HCT116 (cell line): ENCODE results near the gene HESX1. TPM values are rescaled to one million over a fixed set of nuclear protein-coding genes. Genes with fewer than 3 reads are reported as not detected.

Experiments
- ATAC-seq: fragments of 200-7000 bp; cut with Tn5 transposase; 2 replicates; pipeline ENCODE4 v1.9.1; 2020; ENCODE audit warnings: mild to moderate bottlenecking, moderate library complexity
- BruUV-seq: library from RNA; stranded (reverse); fragments of 400-500 nt; replicated peaks from 2 replicates; lab custom pipeline; 2021; lab: Mats Ljungman, UMichigan
- CTCF ChIA-PET: fragments of 300-600 bp; sonication (Branson Sonifier 250); formaldehyde crosslinking; loops from one replicate; lab custom pipeline; 2021; ENCODE audit warnings: antibody characterized with exemption; lab: Charles Lee
- POLR2A ChIA-PET: fragments of 300-600, 350-600 bp; sonication (Branson Sonifier 250); formaldehyde crosslinking; loops from one replicate; lab custom pipeline; 2021; ENCODE audit warnings: antibody characterized with exemption; lab: Charles Lee
- RAD21 ChIA-PET, 2 experiments: fragments of 300-600 bp; sonication (Branson Sonifier 250); formaldehyde crosslinking; loops; one replicate each; lab custom pipeline; 2023; ENCODE audit warnings: low total read pairs in 2 of 2; ENCODE audit not compliant: uncharacterized antibody in 2 of 2, unreplicated experiment in 2 of 2, low non-redundant PET in 1 of 2; lab: Charles Lee
- DNase-seq: peaks from one replicate; pipeline ENCODE4 v3.0.0-alpha.2; 2010; ENCODE audit warnings: low read depth, low spot score
- H2AFZ ChIP-seq: fragments of 200-600 bp; shearing (Covaris generic), sonication (generic); 2 replicates; pipeline ENCODE4 v1.6.1; 2017; ENCODE audit warnings: low read depth, mixed run types, mixed read lengths, antibody characterized with exemption, low read length; ENCODE audit not compliant: poor library complexity, severe bottlenecking
- H3K27ac ChIP-seq: 2 replicates; pipeline ENCODE4 v1.5.1; 2012; ENCODE audit warnings: low read depth, low read length
- H3K27me3 ChIP-seq: fragments of 200-600 bp; sonication (generic); 2 replicates; pipeline ENCODE4 v1.6.1; 2016; ENCODE audit warnings: mixed run types, low read length, mixed read lengths; ENCODE audit not compliant: insufficient read depth
- H3K36me3 ChIP-seq, 2 experiments: fragments of 200-500 bp in 1 of 2; fragments of 200-600 bp in 1 of 2; sonication (Bioruptor generic) in 1 of 2; sonication (generic) in 1 of 2; 2 replicates each; pipeline versions ENCODE4 v1.5.1 to v1.6.1; 2014 to 2016; ENCODE audit warnings: low read length in 2 of 2, inconsistent platforms in 1 of 2, mixed read lengths in 1 of 2, mixed run types in 1 of 2; ENCODE audit not compliant: insufficient read depth in 2 of 2, control insufficient read depth in 1 of 2
- H3K4me1 ChIP-seq, 2 experiments: fragments of 200-600 bp in 1 of 2; sonication (generic) in 1 of 2; 2 replicates each; pipeline versions ENCODE4 v1.5.1 to v1.6.1; 2012 to 2017; ENCODE audit warnings: low read length in 2 of 2, inconsistent platforms in 1 of 2, mild to moderate bottlenecking in 1 of 2, mixed read lengths in 1 of 2, mixed run types in 1 of 2, moderate library complexity in 1 of 2; ENCODE audit not compliant: insufficient read depth in 2 of 2, control insufficient read depth in 1 of 2
- H3K4me2 ChIP-seq: fragments of 200-600 bp; sonication (generic); 2 replicates; pipeline ENCODE4 v1.6.1; 2017; ENCODE audit warnings: mixed run types, low read length, mixed read lengths
- H3K4me3 ChIP-seq, 2 experiments: fragments of 200-600 bp in 1 of 2; sonication (generic) in 1 of 2; replicated peaks in 1 of 2; 2 replicates each; pipeline ENCODE4 v1.5.1; 2011 to 2016; ENCODE audit warnings: low read length in 2 of 2, control low read depth in 1 of 2, low read depth in 1 of 2, mild to moderate bottlenecking in 1 of 2, mixed read lengths in 1 of 2, mixed run types in 1 of 2
- H3K79me2 ChIP-seq: fragments of 200-600 bp; sonication (generic); 2 replicates; pipeline ENCODE4 v1.6.1; 2017; ENCODE audit warnings: mild to moderate bottlenecking, mixed run types, low read length, moderate library complexity, mixed read lengths; ENCODE audit not compliant: insufficient read depth
- H3K9ac ChIP-seq: fragments of 200-600 bp; sonication (generic); 2 replicates; pipeline ENCODE4 v1.6.1; 2016; ENCODE audit warnings: low read length, mixed read lengths
- H3K9me2 ChIP-seq: fragments of 200-600 bp; sonication (generic), shearing (Covaris generic); 2 replicates; pipeline ENCODE4 v1.6.1; 2017; ENCODE audit warnings: mixed run types, mild to moderate bottlenecking, moderate library complexity; ENCODE audit not compliant: insufficient read depth
- H3K9me3 ChIP-seq, 2 experiments: fragments of 200-500 bp in 1 of 2; fragments of 200-600 bp in 1 of 2; sonication (Bioruptor generic) in 1 of 2; sonication (generic) in 1 of 2; 2 replicates each; pipeline ENCODE4 v1.6.1; 2014 to 2017; ENCODE audit warnings: low read length in 2 of 2, mixed read lengths in 2 of 2, inconsistent platforms in 1 of 2, low read depth in 1 of 2, mild to moderate bottlenecking in 1 of 2, mixed run types in 1 of 2, moderate library complexity in 1 of 2; ENCODE audit not compliant: control insufficient read depth in 1 of 2, insufficient read depth in 1 of 2
- H4K20me1 ChIP-seq: fragments of 200-600 bp; sonication (generic), shearing (Covaris generic); 2 replicates; pipeline ENCODE4 v1.6.1; 2017; ENCODE audit warnings: mixed run types, mild to moderate bottlenecking, moderate library complexity; ENCODE audit not compliant: insufficient read depth
- ATF3 ChIP-seq: IDR thresholded peaks from 2 replicates; pipeline ENCODE4 v1.6.1; 2012
- CBX3 ChIP-seq: IDR thresholded peaks from 2 replicates; pipeline ENCODE4 v1.6.1; 2012; ENCODE audit warnings: low read depth
- CEBPB ChIP-seq: IDR thresholded peaks from 2 replicates; pipeline ENCODE4 v1.6.1; 2012; ENCODE audit warnings: low read depth
- CTCF ChIP-seq, 3 experiments: fragments of 200-600 bp in 1 of 3; sonication (generic) in 1 of 3; IDR thresholded peaks in 2 of 3; conservative IDR thresholded peaks in 1 of 3; 2 replicates each; pipeline ENCODE4 v1.5.1; 2012 to 2017; ENCODE audit warnings: low read depth in 2 of 3, low read length in 2 of 3, antibody characterized with exemption in 1 of 3, borderline replicate concordance in 1 of 3, control low read depth in 1 of 3, mild to moderate bottlenecking in 1 of 3, mixed read lengths in 1 of 3, mixed run types in 1 of 3, moderate library complexity in 1 of 3; ENCODE audit not compliant: insufficient read depth in 1 of 3
- ELF1 ChIP-seq: IDR thresholded peaks from 2 replicates; pipeline ENCODE4 v1.6.1; 2012; ENCODE audit warnings: low read depth, borderline replicate concordance
- EZH2 ChIP-seq: fragments of 200-600 bp; sonication (generic); IDR thresholded peaks from 2 replicates; pipeline ENCODE4 v1.6.1; 2017; ENCODE audit warnings: antibody characterized with exemption, mixed run types
- EZH2phosphoT487 ChIP-seq: fragments of 200-600 bp; IDR thresholded peaks from 2 replicates; pipeline ENCODE4 v1.6.1; 2018; ENCODE audit warnings: antibody characterized with exemption, borderline replicate concordance
- JUND ChIP-seq: IDR thresholded peaks from 2 replicates; pipeline ENCODE4 v1.6.1; 2012
- POLR2A ChIP-seq: IDR thresholded peaks from 2 replicates; pipeline ENCODE4 v1.7.0; 2011; ENCODE audit warnings: borderline replicate concordance; ENCODE audit not compliant: insufficient read depth, insufficient read length; ENCODE audit errors: extremely low read depth
- POLR2AphosphoS5 ChIP-seq: IDR thresholded peaks from 2 replicates; pipeline ENCODE4 v1.6.1; 2011; ENCODE audit warnings: mild to moderate bottlenecking, low read depth, low read length, moderate library complexity
- RAD21 ChIP-seq: IDR thresholded peaks from 2 replicates; pipeline ENCODE4 v1.6.1; 2012; ENCODE audit warnings: low read depth, mild to moderate bottlenecking
- REST ChIP-seq: IDR thresholded peaks from 2 replicates; pipeline ENCODE4 v1.6.1; 2012; ENCODE audit warnings: low read depth
- SIN3A ChIP-seq: IDR thresholded peaks from 2 replicates; pipeline ENCODE4 v1.6.1; 2012; ENCODE audit warnings: low read depth
- SP1 ChIP-seq: IDR thresholded peaks from 2 replicates; pipeline ENCODE4 v1.6.1; 2012; ENCODE audit warnings: low read depth
- SRF ChIP-seq: IDR thresholded peaks from 2 replicates; pipeline ENCODE4 v1.6.1; 2012; ENCODE audit warnings: low read depth
- TCF7L2 ChIP-seq: IDR thresholded peaks from 2 replicates; pipeline ENCODE4 v1.7.0; 2011; ENCODE audit warnings: borderline replicate concordance, inconsistent platforms; ENCODE audit not compliant: insufficient read depth, insufficient read length; ENCODE audit errors: extremely low read depth
- YY1 ChIP-seq: IDR thresholded peaks from 2 replicates; pipeline ENCODE4 v1.6.1; 2011; ENCODE audit warnings: low read length, low read depth, moderate library complexity, mild to moderate bottlenecking; ENCODE audit not compliant: insufficient replicate concordance; ENCODE audit errors: extremely low read depth
- ZBTB33 ChIP-seq: IDR thresholded peaks from 2 replicates; pipeline ENCODE4 v1.6.1; 2011; ENCODE audit warnings: mild to moderate bottlenecking, low read length, moderate library complexity; ENCODE audit not compliant: insufficient replicate concordance; ENCODE audit errors: extremely low read depth
- ZFX ChIP-seq: fragments of 450-650 bp; IDR thresholded peaks from 2 replicates; pipeline ENCODE4 v1.6.1; 2017
- ZNF274 ChIP-seq: fragments of 200-500 bp; sonication (Bioruptor generic); IDR thresholded peaks from 2 replicates; pipeline ENCODE4 v1.6.1; 2014; ENCODE audit warnings: mild to moderate bottlenecking, low read depth, low read length, inconsistent platforms
- intact Hi-C: fragments of 100-400 bp; cut with micrococcal nuclease; formaldehyde crosslinking; loops from 2 replicates; pipeline ENCODE4 v1.10.0; 2022
- total RNA-seq: library from RNA; stranded (reverse); gene quantifications from one replicate; pipeline ENCODE4 v1.2.1, GENCODE V29; 2021; ENCODE audit not compliant: unreplicated experiment

The HESX1 gene
- total RNA-seq, 1 experiment from 2014 or later: 2.1 TPM

- TF ChIP-seq TCF7L2 (no peak), SP1 (no peak)
Measured at GRCh38 chr3:57206423-57206822, 6.6 kb upstream of the HESX1 start (continued).

- Histone ChIP-seq H3K79me2 (no peaks in the 10 kb centered on the region), H2AFZ (no peak overlapping the region), H3K4me1 (no peaks in the 10 kb centered on the region), H3K27ac (no peak overlapping the region), H4K20me1 (no peaks in the 10 kb centered on the region), H3K27me3 (no peaks in the 10 kb centered on the region), H3K9me3 (no peaks in the 10 kb centered on the region), H3K36me3 (no peaks in the 10 kb centered on the region), H3K9me2 (no peaks in the 10 kb centered on the region), H3K9ac (no peak overlapping the region), H3K4me3 (no peak overlapping the region), H3K4me2 (no peak overlapping the region)
- ATAC-seq (no peak), DNase-seq (no peak)
- ChIA-PET RAD21 (no interaction called here), POLR2A (no interaction called here), CTCF (no interaction called here)
- no TSS peak for BruUV-seq
- TF ChIP-seq CEBPB (no peak), EZH2phosphoT487 (no peak), POLR2A (no peak), ELF1 (no peak), EZH2 (no peak), CTCF (IDR thresholded peaks at IDR 0.05 in 2 of 3, conservative IDR thresholded peaks at IDR 0.05 in 1 of 3; ENCODE audit: borderline replicate concordance in 1 of 3, insufficient read depth in 1 of 3, low read depth in 2 of 3, low read length in 2 of 3) (no peak), ZBTB33 (no peak), REST (no peak), JUND (no peak), ZFX (no peak), SIN3A (no peak), CBX3 (no peak), SRF (no peak), YY1 (no peak), RAD21 (no peak), POLR2AphosphoS5 (no peak), TCF7L2 (no peak), ATF3 (no peak), SP1 (no peak), ZNF274 (no peak)
- intact Hi-C loops: no loop called here
Measured at GRCh38 chr3:57194641-57195040, 5.1 kb downstream of the HESX1 start.
